Hepatocyte (in vitro differentiated cells): ENCODE results near the gene CITED1. TPM values are rescaled to one million over a fixed set of nuclear protein-coding genes. Genes with fewer than 3 reads are reported as not detected.

Source experiments
- DNase-seq: peaks from one replicate; pipeline ENCODE4 v3.0.0-alpha.2; 2016; ENCODE audit warnings: low spot score
- H2AFZ ChIP-seq: fragments of 200-600 bp; sonication (generic); 2 replicates; pipeline ENCODE4 v1.6.0; 2016; ENCODE audit warnings: antibody characterized with exemption, mild to moderate bottlenecking
- H3K27ac ChIP-seq: fragments of 200-600 bp; sonication (generic); 2 replicates; pipeline ENCODE4 v1.5.1; 2016; ENCODE audit warnings: mild to moderate bottlenecking
- H3K27me3 ChIP-seq: fragments of 200-600 bp; sonication (generic); 2 replicates; pipeline ENCODE4 v1.6.1; 2016
- H3K36me3 ChIP-seq: fragments of 200-600 bp; sonication (generic); replicated peaks from 2 replicates; pipeline ENCODE4 v1.5.1; 2016; ENCODE audit warnings: low read depth; ENCODE audit not compliant: insufficient read depth
- H3K4me1 ChIP-seq: fragments of 200-600 bp; sonication (generic); 2 replicates; pipeline ENCODE4 v1.5.1; 2016; ENCODE audit warnings: mild to moderate bottlenecking, moderate library complexity; ENCODE audit not compliant: insufficient read depth
- H3K4me2 ChIP-seq: fragments of 200-600 bp; sonication (generic); 2 replicates; pipeline ENCODE4 v1.6.0; 2016
- H3K4me3 ChIP-seq: fragments of 200-600 bp; sonication (generic); 2 replicates; pipeline ENCODE4 v1.5.1; 2016; ENCODE audit warnings: mild to moderate bottlenecking
- H3K79me2 ChIP-seq: fragments of 200-600 bp; sonication (generic); 2 replicates; pipeline ENCODE4 v1.6.0; 2017; ENCODE audit warnings: mild to moderate bottlenecking
- H3K9me2 ChIP-seq: fragments of 200-600 bp; sonication (generic); replicated peaks from 2 replicates; pipeline ENCODE4 v1.6.0; 2017; ENCODE audit warnings: mild to moderate bottlenecking; ENCODE audit not compliant: insufficient read depth
- H3K9me3 ChIP-seq: fragments of 200-600 bp; sonication (generic); 2 replicates; pipeline ENCODE4 v1.5.1; 2016; ENCODE audit warnings: low read depth, mild to moderate bottlenecking
- H4K20me1 ChIP-seq: fragments of 200-600 bp; sonication (generic); 2 replicates; pipeline ENCODE4 v1.6.0; 2016; ENCODE audit warnings: mild to moderate bottlenecking; ENCODE audit not compliant: insufficient read depth, poor library complexity, severe bottlenecking
- CTCF ChIP-seq: fragments of 200-600 bp; sonication (generic); IDR thresholded peaks from 2 replicates; pipeline ENCODE4 v1.5.1; 2016; ENCODE audit warnings: antibody characterized with exemption, mild to moderate bottlenecking; ENCODE audit not compliant: poor library complexity
- EZH2 ChIP-seq: fragments of 200-600 bp; sonication (generic); IDR thresholded peaks from 2 replicates; pipeline ENCODE4 v1.6.1; 2016; ENCODE audit warnings: antibody characterized with exemption, mild to moderate bottlenecking, borderline replicate concordance
- EZH2phosphoT487 ChIP-seq: fragments of 200-600 bp; sonication (generic); IDR thresholded peaks from one replicate; pipeline ENCODE4 v1.6.1; 2018; ENCODE audit warnings: antibody characterized with exemption, mild to moderate bottlenecking, low read depth, moderate library complexity; ENCODE audit not compliant: unreplicated experiment, severe bottlenecking
- WGBS: methylation state at CpG from one replicate; pipeline ENCODE4 v1.1.6; 2016; ENCODE audit warnings: low lambda C conversion rate; ENCODE audit errors: missing lambda C conversion rate; 5-methylcytosine and 5-hydroxymethylcytosine counted together
- polyA plus RNA-seq: library from polyadenylated mRNA; unstranded; fragments of >200 nt; fragmentation: Nextera tagmentation; extraction: Ambion mirVana; gene quantifications from 2 replicates; pipeline ENCODE4 v1.2.1, GENCODE V29; 2016
- small RNA-seq: library from RNA; depleted of rRNA; stranded (forward); fragments of <200 nt; gene quantifications from one replicate; pipeline ENCODE3, GENCODE V24; 2014
- total RNA-seq: library from RNA; depleted of rRNA; stranded (reverse); fragments of >200 nt; gene quantifications from 2 replicates; pipeline ENCODE4 v1.2.3, GENCODE V29; 2014

Gene CITED1
- total and polyA plus RNA-seq, 2 experiments from 2014 or later = 2.9 TPM; not detected in 1

GRCh38 chrX:72254816-72255215 lies 50.9 kb downstream of the CITED1 start:
- DNase-seq = no peak
- Histone ChIP-seq H3K4me1 (no peaks in the 10 kb centered on the region), H3K4me3 (no peak overlapping the region), H3K36me3 (no peaks in the 10 kb centered on the region), H3K27ac (no peak overlapping the region), H3K4me2 (peak overlapping the region; percentile 67), H3K9me3 (no peaks in the 10 kb centered on the region), H2AFZ (no peak overlapping the region), H4K20me1 (no peaks in the 10 kb centered on the region), H3K9me2 (no peaks in the 10 kb centered on the region), H3K27me3 (no peaks in the 10 kb centered on the region), H3K79me2 (no peaks in the 10 kb centered on the region)
- WGBS = 45% methylated on average over 8 of the region's 17 CpGs
- TF ChIP-seq EZH2phosphoT487 (no peak), EZH2 (no peak), CTCF (no peak)

- DNase-seq = no peak
- no peaks in the 10 kb centered on the region for H4K20me1 ChIP-seq
- H3K79me2 ChIP-seq = no peaks in the 10 kb centered on the region
- no peak overlapping the region for H3K27ac ChIP-seq
- no peak for TF ChIP-seq EZH2phosphoT487
- no peaks in the 10 kb centered on the region for H3K4me1 ChIP-seq
- no peaks in the 10 kb centered on the region for H3K27me3 ChIP-seq
- no peak overlapping the region for H3K4me3 ChIP-seq
- no peak overlapping the region for H3K4me2 ChIP-seq
- no peaks in the 10 kb centered on the region for H3K9me3 ChIP-seq
- H3K36me3 ChIP-seq = no peaks in the 10 kb centered on the region
- H2AFZ ChIP-seq = no peak overlapping the region
- H3K9me2 ChIP-seq = no peaks in the 10 kb centered on the region
Measured at GRCh38 chrX:72253686-72254085, 52.0 kb downstream of the CITED1 start.

Small RNA genes within 50 kb of the gene (small RNA-seq; reads per million reads assigned to genes)
- gene RF00019 = not detected

Other genes with a start within 250 kb of the CITED1 start
- gene RTL5, start 174.0 kb downstream of the CITED1 start, total RNA-seq = 2.0 and 2.5 TPM in 2 replicates
- 1.5 and 2.6 TPM in 2 replicates for gene RTL5, start 174.0 kb downstream of the CITED1 start, polyA plus RNA-seq
- gene PIN4, start 124.2 kb downstream of the CITED1 start, total RNA-seq = 11.1 and 16.3 TPM in 2 replicates
- 39.4 and 41.4 TPM in 2 replicates for gene PIN4, start 124.2 kb downstream of the CITED1 start, polyA plus RNA-seq
- gene ERCC6L, start 66.9 kb downstream of the CITED1 start, total RNA-seq = 1.5 and 2.5 TPM in 2 replicates
- gene ERCC6L, start 66.9 kb downstream of the CITED1 start, polyA plus RNA-seq = 0.51 and 1.6 TPM in 2 replicates
- 650 and 763 TPM in 2 replicates for gene RPS4X, start 28.7 kb downstream of the CITED1 start, total RNA-seq
- gene RPS4X, start 28.7 kb downstream of the CITED1 start, polyA plus RNA-seq = 180 and 208 TPM in 2 replicates